ENCODE data around the gene PHLDB3.

- TF ChIP-seq, protein P1, sequence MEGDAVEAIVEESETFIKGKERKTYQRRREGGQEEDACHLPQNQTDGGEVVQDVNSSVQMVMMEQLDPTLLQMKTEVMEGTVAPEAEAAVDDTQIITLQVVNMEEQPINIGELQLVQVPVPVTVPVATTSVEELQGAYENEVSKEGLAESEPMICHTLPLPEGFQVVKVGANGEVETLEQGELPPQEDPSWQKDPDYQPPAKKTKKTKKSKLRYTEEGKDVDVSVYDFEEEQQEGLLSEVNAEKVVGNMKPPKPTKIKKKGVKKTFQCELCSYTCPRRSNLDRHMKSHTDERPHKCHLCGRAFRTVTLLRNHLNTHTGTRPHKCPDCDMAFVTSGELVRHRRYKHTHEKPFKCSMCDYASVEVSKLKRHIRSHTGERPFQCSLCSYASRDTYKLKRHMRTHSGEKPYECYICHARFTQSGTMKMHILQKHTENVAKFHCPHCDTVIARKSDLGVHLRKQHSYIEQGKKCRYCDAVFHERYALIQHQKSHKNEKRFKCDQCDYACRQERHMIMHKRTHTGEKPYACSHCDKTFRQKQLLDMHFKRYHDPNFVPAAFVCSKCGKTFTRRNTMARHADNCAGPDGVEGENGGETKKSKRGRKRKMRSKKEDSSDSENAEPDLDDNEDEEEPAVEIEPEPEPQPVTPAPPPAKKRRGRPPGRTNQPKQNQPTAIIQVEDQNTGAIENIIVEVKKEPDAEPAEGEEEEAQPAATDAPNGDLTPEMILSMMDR (IDR thresholded peaks at IDR 0.05), result no peak
- TF ChIP-seq POLR2A (IDR thresholded peaks at IDR 0.05) (no peak), POLR2AphosphoS5 (IDR thresholded peaks at IDR 0.05) (no peak)
Measured at GRCh38 chr19:43486412-43486811, 18.1 kb downstream of the PHLDB3 start.
